Neural cell (in vitro differentiated cells): Measurements from ENCODE around the gene GTSF1L.

Experiments
- EZH2 ChIP-seq: fragments of 200-600, 300-800 bp; shearing (Covaris generic), sonication (generic); IDR thresholded peaks from 2 replicates; pipeline ENCODE4 v1.6.1; 2014; ENCODE audit warnings: antibody characterized with exemption, low read length, borderline replicate concordance, mild to moderate bottlenecking; ENCODE audit not compliant: insufficient read depth, poor library complexity, severe bottlenecking
- RAD21 ChIP-seq: fragments of 450-650 bp; conservative IDR thresholded peaks from 2 replicates; pipeline ENCODE4 v1.6.1; 2014; ENCODE audit warnings: antibody characterized with exemption, mild to moderate bottlenecking, moderate library complexity
- TF ChIP-seq, protein P1 (sequence below): fragments of 450-650 bp; IDR thresholded peaks from 2 replicates; pipeline ENCODE4 v1.5.1; 2014; ENCODE audit warnings: antibody characterized with exemption, mild to moderate bottlenecking, moderate library complexity; ENCODE audit not compliant: poor library complexity, severe bottlenecking

DNA sequence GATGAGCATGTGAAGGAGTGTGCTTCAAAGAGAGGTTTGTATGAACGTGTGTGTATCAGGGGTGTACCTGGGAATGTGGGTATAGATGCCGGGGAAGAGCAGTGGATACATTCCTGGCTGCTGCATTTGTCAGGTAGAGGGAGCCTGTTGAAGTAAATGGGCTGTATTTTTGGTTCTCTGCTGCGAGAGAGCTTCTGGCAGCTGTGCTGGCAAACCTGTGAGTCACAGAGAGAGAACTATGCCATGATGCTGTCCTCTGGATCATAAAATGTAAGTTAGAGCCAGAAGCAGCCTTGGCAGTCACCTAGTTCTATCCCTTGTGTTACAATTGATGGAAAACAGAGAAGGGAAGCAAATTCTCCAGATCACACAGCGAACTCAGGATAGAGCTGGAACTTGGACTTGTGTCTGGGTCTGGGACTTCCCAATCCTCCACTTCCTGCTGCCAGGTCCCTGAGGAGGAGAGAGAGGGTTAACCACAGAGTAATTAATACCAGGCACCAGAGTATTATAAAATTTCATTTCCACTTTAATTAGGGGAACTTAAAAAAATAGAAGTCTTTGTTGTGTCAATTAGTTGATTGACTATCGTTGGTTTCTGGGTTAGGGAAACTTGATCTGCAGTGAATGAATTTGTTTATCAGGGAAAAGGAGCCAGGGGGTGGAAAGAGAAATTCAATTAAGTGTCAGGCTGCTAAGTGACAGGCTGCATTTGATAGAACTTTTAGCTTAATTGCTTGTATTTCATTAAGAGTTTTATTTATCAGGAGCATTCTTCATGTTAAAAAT is 41.1 kb upstream of the GTSF1L start:
- TF ChIP-seq, protein P1, sequence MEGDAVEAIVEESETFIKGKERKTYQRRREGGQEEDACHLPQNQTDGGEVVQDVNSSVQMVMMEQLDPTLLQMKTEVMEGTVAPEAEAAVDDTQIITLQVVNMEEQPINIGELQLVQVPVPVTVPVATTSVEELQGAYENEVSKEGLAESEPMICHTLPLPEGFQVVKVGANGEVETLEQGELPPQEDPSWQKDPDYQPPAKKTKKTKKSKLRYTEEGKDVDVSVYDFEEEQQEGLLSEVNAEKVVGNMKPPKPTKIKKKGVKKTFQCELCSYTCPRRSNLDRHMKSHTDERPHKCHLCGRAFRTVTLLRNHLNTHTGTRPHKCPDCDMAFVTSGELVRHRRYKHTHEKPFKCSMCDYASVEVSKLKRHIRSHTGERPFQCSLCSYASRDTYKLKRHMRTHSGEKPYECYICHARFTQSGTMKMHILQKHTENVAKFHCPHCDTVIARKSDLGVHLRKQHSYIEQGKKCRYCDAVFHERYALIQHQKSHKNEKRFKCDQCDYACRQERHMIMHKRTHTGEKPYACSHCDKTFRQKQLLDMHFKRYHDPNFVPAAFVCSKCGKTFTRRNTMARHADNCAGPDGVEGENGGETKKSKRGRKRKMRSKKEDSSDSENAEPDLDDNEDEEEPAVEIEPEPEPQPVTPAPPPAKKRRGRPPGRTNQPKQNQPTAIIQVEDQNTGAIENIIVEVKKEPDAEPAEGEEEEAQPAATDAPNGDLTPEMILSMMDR, result no peak
- TF ChIP-seq EZH2 (no peak), RAD21 (no peak)
